GM15510 (cell line): ENCODE results near the gene INKA1.

Experiments
- POLR2A ChIP-seq: IDR thresholded peaks from 3 replicates; pipeline ENCODE4 v1.6.1; 2011; ENCODE audit warnings: borderline replicate concordance; ENCODE audit not compliant: insufficient read length; ENCODE audit errors: extremely low read depth

The INKA1 gene

GRCh38 chr3:49841126-49841696 lies 38.1 kb downstream of the INKA1 start:
- no peak for TF ChIP-seq POLR2A

- no peak for TF ChIP-seq POLR2A
Observed at GRCh38 chr3:49841806-49842205, 38.7 kb downstream of the INKA1 start.

GRCh38 chr3:49842843-49843517 lies 39.9 kb downstream of the INKA1 start:
- TF ChIP-seq POLR2A, result no peak

GRCh38 chr3:49844464-49845183 lies 41.6 kb downstream of the INKA1 start:
- TF ChIP-seq POLR2A, result no peak

- TF ChIP-seq POLR2A, result no peak
Observed at GRCh38 chr3:49845694-49846093, 42.6 kb downstream of the INKA1 start.
